HG02678 (cell line): ENCODE data around the gene EPHB1.
A peak's percentile ranks its signal among the peaks of the same experiment; 100 is the strongest.
"Not testable (repeated sequence)": the region's sequence is repeated elsewhere in the genome, so short reads cannot be mapped to it uniquely, and the experiment has no call there.

Experiments used
- ATAC-seq: cut with Tn5 transposase; IDR thresholded peaks from one replicate; pipeline ENCODE4 v1.9.1; 2021; ENCODE audit warnings: mild to moderate bottlenecking, moderate library complexity; ENCODE audit not compliant: unreplicated experiment

Gene EPHB1

DNA sequence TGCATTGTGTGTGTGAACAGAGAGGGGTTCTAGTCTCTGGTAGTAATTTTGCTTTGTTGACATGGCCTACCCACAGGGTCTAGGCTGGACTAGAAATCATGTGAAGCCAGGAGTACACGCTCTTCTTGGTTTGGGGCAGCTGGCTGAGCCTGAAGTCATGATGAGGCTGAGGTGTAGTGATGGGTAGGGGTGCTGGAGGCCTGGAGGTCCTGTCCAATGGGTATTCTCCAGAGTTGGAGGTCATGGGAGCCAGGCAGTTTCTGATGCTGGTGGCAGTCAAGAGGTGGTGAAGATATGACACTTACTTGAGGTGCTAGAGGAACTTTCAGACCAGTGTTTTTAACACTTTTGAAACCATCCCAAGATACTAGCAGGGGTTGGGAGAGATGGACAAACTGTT is 18.5 kb upstream of the EPHB1 start:
- ATAC-seq: no peak

DNA sequence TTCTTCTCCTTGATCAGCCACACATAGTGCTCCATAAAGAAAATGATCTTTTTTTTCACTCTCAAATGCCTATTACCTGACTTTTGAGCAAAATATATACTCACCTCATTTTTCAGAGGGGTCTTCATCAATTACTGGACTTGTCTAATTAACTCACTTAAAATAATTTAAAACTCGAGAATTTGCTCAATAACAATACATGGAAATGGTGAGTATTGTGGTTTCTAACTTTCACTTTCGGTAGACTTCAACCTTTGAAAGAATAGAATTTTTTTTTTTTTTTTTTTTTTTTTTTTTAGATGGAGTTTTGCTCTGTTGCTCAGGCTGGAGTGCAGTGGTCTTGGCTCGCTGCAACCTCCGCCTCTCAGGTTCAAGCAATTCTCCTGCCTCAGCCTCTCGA is 17.7 kb upstream of the EPHB1 start:
- no peak for ATAC-seq

DNA sequence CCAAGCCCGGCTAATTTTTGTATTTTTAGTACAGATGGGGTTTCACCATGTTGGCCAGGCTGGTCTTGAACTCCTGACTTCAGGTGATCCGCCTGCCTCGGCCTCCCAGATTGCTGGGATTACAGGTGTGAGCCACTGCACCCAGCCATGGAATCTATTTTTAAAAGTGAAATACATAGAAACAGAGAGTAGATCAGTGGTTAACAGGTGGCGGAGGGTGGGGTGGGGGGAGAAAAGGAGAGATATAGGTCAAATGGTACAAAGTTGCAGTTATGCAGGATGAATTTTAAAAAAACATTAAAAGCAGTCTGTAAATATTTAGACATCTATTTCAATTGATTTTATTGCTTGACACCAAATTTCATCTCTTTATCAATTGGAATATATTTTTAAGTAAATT is 6.8 kb upstream of the EPHB1 start:
- not testable (repeated sequence) for ATAC-seq

DNA sequence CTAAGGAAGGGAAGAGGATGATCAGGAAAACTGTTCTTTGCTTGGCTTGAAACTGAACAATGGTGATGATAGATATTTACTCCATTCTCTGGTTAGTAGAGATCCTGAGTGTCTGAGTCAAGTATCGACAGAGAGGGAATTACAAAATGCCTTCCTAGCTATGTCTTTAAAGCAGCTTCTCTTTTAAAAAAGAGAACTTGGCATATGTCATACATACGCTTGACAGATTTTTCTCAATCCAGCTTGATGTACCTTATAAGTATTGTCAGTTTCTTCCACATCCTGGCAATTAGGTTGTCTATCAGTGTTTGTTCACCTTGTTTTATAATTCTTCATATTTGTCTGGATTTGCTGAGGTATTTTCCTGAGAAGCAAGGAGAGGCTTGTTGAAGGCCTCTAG is 5.0 kb upstream of the EPHB1 start:
- ATAC-seq: no peak

DNA sequence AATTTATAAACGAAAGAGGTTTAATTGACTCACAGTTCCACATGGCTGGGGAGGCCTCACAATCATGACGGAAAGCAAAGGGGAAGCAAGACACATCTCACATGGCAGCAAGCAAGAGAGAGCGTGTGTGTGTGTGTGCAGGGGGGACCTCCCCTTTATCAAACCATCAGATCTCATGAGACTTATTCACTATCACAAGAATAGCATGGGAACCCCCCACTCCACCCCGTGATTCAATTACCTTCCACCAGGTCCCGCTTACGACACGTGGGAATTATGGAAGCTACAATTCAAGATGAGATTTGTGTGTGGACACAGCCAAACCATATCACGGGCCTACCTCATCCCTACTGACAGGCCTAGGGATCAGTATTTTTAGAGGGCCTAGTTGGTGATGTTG is 3.1 kb upstream of the EPHB1 start:
- ATAC-seq: no peak

DNA sequence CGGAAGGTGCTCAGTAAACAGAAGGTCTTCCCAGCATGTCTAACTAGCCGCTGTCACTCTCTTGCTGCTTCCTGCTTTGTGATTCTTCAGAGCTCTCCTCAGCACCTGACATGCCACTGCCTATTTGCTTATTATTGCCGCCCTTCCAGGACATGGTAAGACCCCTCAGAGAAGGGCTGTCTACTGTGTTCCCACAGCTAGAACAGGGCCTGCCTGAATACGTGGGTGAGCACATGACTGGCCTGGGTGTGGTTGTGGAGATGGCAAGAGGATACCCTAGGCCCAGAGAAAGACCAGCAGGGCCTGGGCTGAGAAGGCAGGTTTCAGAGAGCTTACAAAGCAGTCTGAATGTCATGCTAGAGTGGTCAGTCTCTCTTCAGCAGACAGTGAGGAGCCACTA is 2.4 kb upstream of the EPHB1 start:
- no peak for ATAC-seq

DNA sequence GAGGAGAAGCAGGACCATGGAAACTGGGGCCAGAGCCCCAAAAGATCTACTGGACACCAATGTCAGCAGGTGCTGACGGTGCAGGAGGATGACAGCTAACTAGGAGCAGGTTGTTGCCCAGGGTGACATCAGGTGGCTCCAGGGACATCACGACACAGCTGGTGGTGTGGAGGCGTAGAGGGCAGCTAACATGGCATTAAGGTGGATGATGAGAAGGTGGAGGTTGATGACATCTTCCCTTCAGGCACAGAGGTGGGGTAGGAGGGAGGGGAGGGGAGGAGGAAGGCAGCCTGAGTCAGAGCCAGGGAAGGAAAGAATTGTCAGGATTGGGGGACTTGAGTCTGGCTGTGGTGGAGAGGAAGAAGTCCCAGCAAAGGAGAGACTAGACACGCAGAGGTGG is 1.5 kb upstream of the EPHB1 start:
- ATAC-seq: no peak

DNA sequence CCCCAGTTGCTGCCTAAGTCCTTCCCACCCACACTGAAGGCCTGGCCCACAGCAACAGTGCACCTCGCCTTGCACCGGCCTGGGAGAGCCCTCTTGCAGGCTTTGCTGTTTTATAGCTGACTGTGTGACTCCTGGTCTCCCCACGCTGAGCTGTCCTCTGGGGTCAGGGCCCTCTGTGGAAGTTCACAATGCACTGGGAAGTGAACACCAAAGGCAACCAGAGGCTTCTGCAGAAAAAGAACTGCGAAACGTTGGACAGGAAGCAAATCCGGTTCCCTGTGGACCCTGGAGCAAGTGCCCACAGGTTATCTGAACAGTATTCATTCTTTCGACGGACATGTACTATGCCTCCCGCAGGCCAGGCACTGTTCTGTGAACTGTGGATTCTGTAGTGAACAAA is 737 bp upstream of the EPHB1 start:
- no peak for ATAC-seq

DNA sequence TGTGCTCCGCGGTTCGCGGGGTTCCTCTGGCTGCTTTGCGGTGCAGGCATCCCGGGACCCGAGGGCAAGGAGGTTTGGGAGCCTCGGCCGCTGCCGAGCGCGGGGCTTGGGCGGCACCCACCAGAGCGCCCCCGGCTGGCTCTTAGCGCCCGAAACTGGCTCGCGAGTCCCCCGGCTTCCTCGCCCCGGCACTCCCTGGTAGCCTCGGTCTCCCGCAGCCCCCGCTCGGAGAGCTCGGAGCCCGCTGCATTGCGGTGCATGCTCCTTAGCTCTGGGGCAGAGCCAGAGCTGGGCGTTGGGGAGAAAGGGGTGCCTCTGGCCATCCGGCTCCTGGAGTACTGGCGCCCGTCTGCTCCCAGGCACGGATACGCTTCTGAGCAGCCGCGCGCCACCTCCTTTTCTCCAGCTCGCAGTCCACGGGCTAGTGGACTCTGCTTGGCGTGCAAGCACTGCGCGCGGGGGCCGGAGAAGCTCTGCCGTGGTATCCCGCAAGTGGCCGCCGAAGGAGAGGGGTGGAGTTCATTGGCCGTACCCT is 753 bp downstream of the EPHB1 start:
- ATAC-seq: peak; percentile 6

DNA sequence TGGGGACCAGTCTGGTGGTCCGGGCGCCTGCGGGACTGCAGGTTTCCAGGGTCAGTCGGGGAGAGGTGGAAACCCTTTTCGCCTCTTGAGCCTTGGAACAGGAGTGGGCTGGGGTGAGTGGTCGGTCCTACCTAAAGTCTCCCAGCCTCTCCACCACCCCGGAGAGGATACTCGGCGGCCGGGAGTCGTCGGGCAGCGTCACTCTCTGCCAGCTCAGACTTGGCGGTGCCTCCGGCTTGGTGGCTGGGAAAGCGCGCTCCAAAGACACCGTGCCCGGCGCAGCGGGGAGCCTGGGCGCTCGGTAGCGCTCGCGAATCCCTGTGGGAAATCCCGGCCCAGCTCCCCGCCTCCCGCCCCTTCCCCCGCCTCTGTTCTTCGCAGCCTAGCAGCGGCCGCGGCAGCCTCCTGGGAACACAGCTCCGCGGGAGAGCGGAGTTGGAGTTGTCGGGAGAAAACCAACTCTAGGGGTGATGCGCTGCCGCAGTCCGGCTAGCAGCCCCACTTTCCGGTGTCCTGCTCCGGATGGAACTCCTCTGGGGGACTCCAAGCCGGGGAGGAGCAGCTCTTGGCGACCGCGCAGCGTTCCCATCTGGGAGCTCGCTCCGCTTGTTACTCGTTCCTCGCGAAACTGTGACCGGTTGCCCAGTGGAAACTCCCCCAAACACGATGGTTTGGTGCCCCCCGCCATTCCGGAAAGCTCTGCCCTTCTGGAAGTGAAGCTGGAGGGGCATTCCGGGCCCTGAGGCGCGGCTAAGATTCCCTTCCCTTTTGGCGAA is 1.4 kb downstream of the EPHB1 start:
- no peak for ATAC-seq

DNA sequence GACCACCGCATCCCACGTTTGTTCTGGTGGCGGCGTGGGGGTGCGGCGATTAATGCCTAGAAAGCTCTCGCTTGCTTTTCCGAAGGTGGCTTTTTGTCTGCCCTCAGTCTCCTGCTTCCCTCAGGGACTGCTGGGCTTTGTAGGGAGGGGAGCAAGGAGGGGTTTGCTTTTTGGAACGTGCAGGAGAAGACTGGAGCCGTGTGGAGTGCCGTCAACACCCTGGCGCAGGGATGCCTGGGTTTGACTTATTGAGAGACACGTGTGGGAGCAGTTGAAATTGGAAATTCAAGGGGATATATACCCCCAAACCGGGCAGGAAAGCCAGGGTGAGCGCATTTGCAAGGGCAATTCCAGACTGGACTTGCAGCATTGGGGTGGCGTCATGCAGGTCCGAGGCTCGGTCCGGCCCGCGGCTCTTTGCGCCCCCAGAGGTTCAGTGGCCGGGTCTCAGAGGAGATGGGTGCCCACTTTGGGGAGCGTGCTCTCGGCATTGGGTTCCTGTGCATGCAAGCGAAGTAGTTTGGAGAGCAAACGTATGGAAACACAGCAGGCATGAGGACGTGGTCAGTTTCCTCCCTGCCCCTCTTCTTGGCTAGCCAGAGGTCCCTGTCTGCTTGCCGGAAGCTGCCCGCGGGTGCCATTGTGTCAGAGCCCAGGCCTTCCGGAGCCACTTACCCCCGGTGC is 2.1 kb downstream of the EPHB1 start:
- no peak for ATAC-seq

DNA sequence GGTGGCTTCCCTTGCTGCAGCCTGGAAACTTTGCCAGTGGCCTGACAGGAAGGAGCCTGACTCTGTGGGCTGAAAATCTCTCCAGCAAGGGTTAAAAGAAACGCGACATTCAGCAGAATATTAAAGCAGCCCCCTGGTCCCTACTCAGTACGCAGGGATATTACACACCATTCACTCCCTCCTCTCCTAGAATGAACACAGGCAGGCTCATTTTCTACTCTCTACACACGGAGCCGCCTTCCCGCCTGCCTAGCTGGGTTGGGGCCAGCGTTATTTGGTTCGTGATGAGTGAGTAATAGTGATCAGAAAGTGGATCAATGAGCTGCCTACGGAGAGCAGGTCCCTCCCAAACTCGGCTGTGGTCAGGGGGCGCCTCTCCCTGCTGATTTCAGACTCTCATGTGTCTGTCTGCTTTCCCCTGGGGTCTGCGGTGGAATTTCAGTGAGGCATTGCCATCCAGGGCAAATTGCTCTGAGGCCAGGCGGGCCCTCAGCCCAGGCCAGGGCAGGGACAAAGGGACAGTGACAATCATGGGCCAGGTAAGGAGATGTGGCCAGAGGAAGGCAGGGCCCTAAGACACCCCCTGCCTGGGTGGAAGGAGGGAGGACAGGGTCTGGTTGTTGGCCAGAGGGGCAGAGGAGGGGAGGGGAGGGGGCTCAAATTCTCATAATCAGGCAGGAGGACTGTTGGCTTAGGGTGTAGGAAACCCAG is 2.8 kb downstream of the EPHB1 start:
- ATAC-seq: no peak

DNA sequence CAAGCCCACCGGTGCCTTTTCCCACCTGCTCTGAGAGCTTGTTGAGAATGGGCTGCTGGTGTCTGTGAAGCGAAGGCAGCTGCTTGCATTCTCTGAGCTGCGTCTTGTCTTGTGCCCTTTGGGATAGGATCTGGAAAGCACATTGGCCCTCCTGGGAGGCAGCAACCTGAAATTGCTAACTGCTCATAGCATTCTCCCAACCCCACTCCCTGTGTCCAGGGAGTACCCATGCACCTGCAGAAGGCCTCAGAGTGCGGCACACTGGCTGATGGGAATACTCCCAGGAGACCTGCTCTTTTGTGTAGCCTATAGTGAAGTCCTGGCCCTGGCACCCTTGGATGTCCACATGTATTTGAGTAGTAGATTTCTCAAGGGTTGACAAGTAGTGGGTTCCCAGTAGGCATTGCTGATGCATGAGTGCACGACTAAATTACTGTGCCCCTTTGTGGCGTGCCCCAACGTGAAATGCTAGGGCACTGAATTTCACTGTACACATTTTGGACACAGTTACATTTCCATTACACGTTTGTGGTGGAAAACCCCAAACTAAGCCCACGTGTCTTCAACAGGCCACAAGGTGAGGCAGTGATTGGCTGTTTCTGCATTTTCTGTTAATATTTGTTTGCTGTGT is 3.7 kb downstream of the EPHB1 start:
- ATAC-seq: peak; percentile 25

DNA sequence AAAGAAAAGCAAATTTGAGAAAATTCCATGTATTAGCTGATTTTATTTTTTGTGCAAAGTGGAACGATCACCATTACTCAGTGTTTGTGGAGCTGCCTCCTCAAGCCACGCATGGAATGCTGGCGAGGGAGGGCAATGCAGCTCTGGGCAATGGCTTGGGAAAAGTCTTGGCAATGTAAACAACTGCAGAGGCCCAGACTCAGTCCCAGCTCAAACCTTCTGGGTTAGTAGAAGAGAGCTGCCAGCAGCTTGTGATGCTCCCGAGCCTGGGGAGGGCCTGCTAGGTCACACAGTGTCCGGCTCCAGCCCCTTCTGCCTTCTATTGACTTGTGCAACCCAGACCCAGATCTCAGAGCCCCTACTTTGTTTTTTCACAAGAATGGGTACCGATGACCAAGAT is 4.3 kb downstream of the EPHB1 start:
- no peak for ATAC-seq

DNA sequence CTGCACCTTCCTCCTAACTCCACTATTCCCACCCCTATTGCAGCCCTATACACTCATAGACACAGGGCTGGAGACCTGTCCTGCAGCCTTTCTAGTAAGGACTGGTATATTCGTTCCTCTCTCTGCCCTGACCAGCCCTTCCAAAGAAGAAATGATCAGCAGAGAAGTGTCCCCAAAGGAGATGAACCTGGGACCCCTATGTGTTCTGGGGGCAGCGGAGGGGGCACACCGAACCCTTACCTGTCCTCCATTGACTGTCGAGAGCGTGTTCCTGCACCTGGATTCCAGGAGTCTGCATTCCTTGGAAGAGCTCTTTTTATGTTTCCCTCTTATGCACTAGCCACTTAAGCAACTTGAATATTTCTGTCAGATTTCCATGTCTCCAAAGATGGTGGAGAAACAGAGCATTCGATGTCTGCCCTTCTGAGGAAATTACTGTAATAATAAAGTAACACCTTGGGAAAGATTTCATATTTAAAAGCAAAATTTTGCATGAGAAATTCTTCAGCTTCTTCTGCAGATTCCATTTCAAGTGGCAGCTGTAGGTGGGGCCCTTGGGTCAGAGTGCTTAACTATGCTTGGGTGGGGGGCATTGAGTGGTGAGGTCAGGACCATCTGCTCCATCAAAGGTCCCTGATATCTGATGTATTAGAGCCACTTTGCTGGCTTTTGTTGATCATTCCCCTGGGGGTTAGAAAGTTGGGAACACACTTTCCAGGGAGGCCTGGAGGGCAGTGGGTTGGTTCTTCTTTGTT is 6.3 kb downstream of the EPHB1 start:
- ATAC-seq: no peak

DNA sequence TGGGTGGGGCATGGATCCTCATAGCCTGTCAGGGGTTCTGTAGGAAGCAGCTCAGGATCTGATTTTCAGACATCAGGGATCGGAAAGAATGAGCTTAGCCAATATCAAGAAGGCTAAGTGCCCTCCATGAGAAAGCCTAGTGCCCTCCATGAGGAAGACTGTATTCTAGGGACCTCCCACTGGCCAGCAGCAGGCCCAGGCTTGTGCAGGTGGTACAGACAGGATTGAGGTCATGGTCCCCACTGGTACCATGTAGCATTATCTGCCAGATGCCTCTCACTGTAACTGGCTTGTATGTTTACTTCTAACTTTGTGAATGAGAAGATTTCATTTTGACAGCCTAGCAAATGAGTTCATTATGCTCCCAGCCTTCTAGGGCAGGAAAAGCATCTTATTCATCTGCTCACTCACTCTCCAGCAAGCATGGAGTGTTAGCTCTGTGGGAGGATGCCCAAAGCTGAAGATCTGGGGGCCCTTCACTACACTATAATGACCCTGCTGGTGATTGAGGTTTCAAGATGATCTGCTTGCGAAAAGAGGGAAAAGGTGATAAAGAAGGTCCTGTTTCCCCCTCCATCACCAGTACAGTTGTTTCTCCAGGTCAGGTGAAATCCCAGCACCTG is 7.5 kb downstream of the EPHB1 start:
- ATAC-seq: peak; percentile 3

DNA sequence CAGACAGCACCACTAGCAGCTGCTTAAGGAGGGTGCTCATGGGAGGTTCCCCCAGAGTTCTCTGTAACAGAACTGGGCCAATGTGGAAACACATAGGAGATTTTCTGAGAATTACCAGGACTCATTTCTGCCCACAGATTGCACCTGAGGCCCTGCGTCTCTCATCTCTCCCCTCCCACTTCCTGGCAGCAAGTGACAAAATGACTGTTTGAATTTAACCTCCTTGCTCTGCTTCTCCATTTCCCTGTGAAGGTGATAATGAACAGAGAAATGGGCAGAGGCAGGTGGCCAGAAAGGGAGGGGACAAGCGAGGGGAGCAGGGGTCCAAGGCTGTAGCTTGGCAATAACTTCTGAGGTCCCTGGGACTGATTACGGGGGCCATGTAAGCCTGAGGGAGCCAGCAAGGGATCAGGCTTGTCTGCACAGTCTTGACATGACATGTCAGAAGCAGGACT is 8.0 kb downstream of the EPHB1 start:
- peak; percentile 70 for ATAC-seq

DNA sequence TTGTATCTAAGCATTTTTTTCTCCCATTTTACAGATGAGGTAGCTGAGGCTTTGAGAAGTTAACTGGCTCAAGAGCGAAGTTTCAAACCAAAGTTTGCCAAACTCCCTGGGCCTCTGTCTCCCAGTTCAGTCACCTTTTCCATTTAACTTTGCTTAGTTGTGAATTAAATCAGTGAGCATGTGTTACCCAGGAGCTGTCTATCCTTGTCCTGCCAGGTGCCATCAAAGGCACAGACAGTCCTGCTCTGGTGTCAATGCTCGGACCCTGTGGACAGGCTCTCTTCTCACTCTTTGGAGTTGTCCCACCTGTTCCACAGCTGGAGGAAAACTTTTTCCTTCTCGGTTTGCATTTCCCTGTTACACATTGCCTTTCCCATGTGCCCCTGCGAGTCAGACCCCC is 8.6 kb downstream of the EPHB1 start:
- no peak for ATAC-seq

DNA sequence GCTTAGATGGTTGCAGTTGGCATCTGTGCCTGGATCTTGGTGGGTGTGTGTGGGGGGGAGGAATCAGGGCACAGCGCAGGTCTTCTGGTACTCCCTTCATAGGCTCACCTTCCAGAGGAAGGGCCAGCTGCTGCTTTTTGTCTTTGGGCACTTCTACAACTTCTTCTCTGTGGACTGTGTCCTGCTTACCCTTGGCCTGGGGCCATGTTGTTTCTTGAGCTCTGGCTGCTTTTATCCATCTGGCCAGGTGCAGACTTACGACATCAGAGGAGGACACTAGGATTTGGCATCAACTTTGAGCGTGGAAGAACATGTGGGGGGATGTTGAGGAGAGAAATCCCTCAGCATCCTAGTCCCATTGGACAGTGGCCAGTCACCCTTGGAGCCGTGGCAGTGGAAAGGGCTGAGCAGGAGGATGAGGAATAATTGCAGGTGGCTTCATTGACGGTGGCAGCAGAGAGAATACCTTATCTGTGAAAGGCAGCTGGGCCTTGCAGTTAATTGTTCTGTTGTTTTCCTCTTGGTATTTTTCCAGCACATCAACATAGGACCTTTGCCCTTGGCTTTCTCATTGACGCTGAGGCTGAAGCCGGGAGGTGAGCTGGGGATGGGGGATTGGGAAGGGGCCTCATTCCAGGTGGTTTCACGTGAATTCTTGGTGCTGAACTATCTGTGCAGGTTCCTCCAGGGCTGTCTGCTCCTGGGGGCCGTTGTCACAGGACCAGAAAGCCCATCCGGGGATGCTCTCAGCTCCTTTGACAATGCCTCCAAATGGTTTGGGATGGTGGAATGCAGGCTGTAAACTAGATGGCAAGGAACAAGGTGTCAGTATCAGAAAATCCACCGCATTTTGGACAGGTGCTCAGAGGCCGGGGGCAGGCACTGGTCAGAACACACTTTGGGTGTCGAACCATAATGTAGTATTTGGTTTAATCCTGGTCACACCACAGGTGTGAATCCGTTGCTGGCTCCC is 9.7 kb downstream of the EPHB1 start:
- ATAC-seq: no peak
